ENCODE measurements around the gene UNC5C.

The UNC5C gene

DNA sequence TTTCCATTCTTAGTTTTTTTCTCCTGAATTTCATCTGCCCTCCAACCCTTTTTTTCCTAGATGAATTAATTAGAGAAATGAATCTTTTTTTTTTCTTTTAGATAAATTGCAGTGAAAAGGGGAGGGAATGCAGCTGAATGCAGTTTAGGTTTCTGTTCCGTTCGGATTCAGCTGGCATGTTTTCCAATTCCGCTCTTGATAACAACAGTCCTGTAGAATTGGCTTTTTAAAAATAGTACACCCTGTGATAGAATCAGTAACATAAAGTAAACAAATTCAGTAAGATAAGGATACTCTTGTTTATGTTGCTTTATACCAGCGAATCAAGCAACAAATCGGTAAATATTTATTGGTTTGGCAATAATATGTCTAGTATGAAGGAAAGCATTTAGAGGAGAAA lies 103.5 kb downstream of the UNC5C start:
- Histone ChIP-seq H2BK12ac (ENCODE audit: low read length) (no peak overlapping the region), H3K4me1 (ENCODE audit: control insufficient read depth in 1 of 2, insufficient read depth in 2 of 2, low read length in 2 of 2) (no peaks in the 10 kb centered on the region), H3K4ac (ENCODE audit: low read depth, low read length) (no peak overlapping the region), H3K36me3 (ENCODE audit: control insufficient read depth in 1 of 2, insufficient read depth in 2 of 2, low read length in 2 of 2) (peaks cover 2 to 4% of the 10 kb centered on the region in 2 experiments), H2BK120ac (ENCODE audit: insufficient read depth, low read length, poor library complexity) (no peak overlapping the region), H3K79me2 (ENCODE audit: control insufficient read depth, insufficient read depth, low read length, poor library complexity) (no peaks in the 10 kb centered on the region), H3K18ac (ENCODE audit: low read length) (no peak overlapping the region), H2BK5ac (ENCODE audit: low read depth, low read length, poor library complexity) (no peak overlapping the region), H3K27me3 (ENCODE audit: insufficient read depth, low read length) (no peaks in the 10 kb centered on the region), H4K91ac (ENCODE audit: low read depth, low read length) (no peak overlapping the region), H2AK5ac (ENCODE audit: low read length) (no peak overlapping the region), H3K4me2 (ENCODE audit: low read length) (no peak overlapping the region), H3K23ac (ENCODE audit: low read length) (no peak overlapping the region), H3K9me3 (ENCODE audit: insufficient read depth, low read depth, low read length) (no peaks in the 10 kb centered on the region), H3K9ac (ENCODE audit: low read length) (no peak overlapping the region), H3K79me1 (ENCODE audit: low read length) (no peaks in the 10 kb centered on the region), H3K14ac (ENCODE audit: low read length) (no peak overlapping the region), H2AFZ (ENCODE audit: insufficient read depth, low read length, poor library complexity) (no peak overlapping the region), H3K4me3 (ENCODE audit: low read depth, low read length) (no peak overlapping the region), H4K8ac (ENCODE audit: low read depth, low read length) (no peak overlapping the region), H3K27ac (ENCODE audit: low read depth, low read length) (no peak overlapping the region), H4K12ac (ENCODE audit: low read depth, low read length) (no peak overlapping the region)
- no CpG with 5 or more reads among the region's 5 CpGs for WGBS (ENCODE audit: extremely low coverage, insufficient coverage, insufficient read length)
- no peak for DNase-seq

DNA sequence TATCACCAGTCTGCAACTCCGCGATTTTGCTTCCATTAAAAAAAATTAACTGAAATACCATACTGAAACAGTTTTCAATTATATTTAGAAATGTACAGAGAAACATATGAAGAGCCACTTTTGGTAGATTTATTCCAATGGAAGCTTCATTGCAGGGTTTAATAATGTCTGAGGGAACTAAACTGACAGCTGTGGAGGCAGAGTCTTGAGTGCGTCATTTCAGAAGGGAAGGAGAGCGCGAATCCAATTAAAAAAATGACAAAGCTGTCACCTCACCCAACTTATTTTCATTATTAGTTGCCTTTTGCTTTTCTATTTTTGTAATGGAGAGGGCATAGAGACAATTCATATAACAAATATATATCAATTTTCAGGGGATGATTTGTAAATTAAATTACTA lies 104.0 kb downstream of the UNC5C start:
- no peak overlapping the region for H3K14ac ChIP-seq (ENCODE audit: low read length)

DNA sequence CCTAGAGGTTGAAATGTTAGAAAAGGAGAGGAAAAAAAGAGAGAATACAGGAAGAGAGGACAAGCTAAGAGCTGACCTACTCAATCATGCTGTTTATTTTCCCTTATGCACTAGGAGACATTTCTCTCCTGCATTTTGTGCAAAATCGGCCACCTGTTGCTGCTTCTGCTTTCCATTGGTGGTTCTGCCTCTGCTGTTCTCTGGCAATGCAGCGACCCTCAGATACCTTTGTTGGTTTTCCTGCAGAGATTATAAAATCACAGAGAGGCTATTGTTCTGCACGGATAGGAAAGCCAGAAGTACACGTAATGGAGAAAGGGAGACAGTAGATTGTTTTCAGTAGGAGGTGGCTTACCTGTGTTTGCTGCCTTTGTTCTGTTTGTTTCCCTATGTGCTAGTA lies 108.9 kb downstream of the UNC5C start:
- no peaks in the 10 kb centered on the region for H3K4me1 ChIP-seq (ENCODE audit: control insufficient read depth in 1 of 2, insufficient read depth in 2 of 2, low read length in 2 of 2)
- peaks cover 0 to 2% of the 10 kb centered on the region in 2 experiments for H3K36me3 ChIP-seq (ENCODE audit: control insufficient read depth in 1 of 2, insufficient read depth in 2 of 2, low read length in 2 of 2)
- no peak overlapping the region for H2AK5ac ChIP-seq (ENCODE audit: low read length)
- H4K8ac ChIP-seq (ENCODE audit: low read depth, low read length): no peak overlapping the region
- no peak overlapping the region for H2BK5ac ChIP-seq (ENCODE audit: low read depth, low read length, poor library complexity)
- H3K27me3 ChIP-seq (ENCODE audit: insufficient read depth, low read length): no peaks in the 10 kb centered on the region
- no peak overlapping the region for H2BK120ac ChIP-seq (ENCODE audit: insufficient read depth, low read length, poor library complexity)
- H3K4me3 ChIP-seq (ENCODE audit: low read depth, low read length): no peak overlapping the region
- no peak overlapping the region for H2AFZ ChIP-seq (ENCODE audit: insufficient read depth, low read length, poor library complexity)
- no peak overlapping the region for H3K9ac ChIP-seq (ENCODE audit: low read length)
- no peak overlapping the region for H3K4ac ChIP-seq (ENCODE audit: low read depth, low read length)
- H3K18ac ChIP-seq (ENCODE audit: low read length): no peak overlapping the region
- DNase-seq: no peak
- no peaks in the 10 kb centered on the region for H3K79me2 ChIP-seq (ENCODE audit: control insufficient read depth, insufficient read depth, low read length, poor library complexity)
- no peak overlapping the region for H3K27ac ChIP-seq (ENCODE audit: low read depth, low read length)
- H3K4me2 ChIP-seq (ENCODE audit: low read length): no peak overlapping the region
- no peaks in the 10 kb centered on the region for H3K79me1 ChIP-seq (ENCODE audit: low read length)
- H4K12ac ChIP-seq (ENCODE audit: low read depth, low read length): no peak overlapping the region
- H3K9me3 ChIP-seq (ENCODE audit: insufficient read depth, low read depth, low read length): no peaks in the 10 kb centered on the region
- no peak overlapping the region for H2BK12ac ChIP-seq (ENCODE audit: low read length)
- WGBS (ENCODE audit: extremely low coverage, insufficient coverage, insufficient read length): no CpG with 5 or more reads among the region's 4 CpGs
- H3K14ac ChIP-seq (ENCODE audit: low read length): no peak overlapping the region
- no peak overlapping the region for H3K23ac ChIP-seq (ENCODE audit: low read length)
- H4K91ac ChIP-seq (ENCODE audit: low read depth, low read length): no peak overlapping the region

More for the DNA sequence above, 104.0 kb downstream of the UNC5C start:
- Histone ChIP-seq H3K9me3 (ENCODE audit: insufficient read depth, low read depth, low read length) (no peaks in the 10 kb centered on the region), H3K18ac (ENCODE audit: low read length) (no peak overlapping the region), H3K27me3 (ENCODE audit: insufficient read depth, low read length) (no peaks in the 10 kb centered on the region), H3K4ac (ENCODE audit: low read depth, low read length) (no peak overlapping the region), H2AFZ (ENCODE audit: insufficient read depth, low read length, poor library complexity) (no peak overlapping the region), H4K12ac (ENCODE audit: low read depth, low read length) (no peak overlapping the region), H3K36me3 (ENCODE audit: control insufficient read depth in 1 of 2, insufficient read depth in 2 of 2, low read length in 2 of 2) (peaks cover 2% of the 10 kb centered on the region in 2 experiments), H3K79me2 (ENCODE audit: control insufficient read depth, insufficient read depth, low read length, poor library complexity) (no peaks in the 10 kb centered on the region), H3K27ac (ENCODE audit: low read depth, low read length) (no peak overlapping the region), H3K9ac (ENCODE audit: low read length) (no peak overlapping the region), H2BK5ac (ENCODE audit: low read depth, low read length, poor library complexity) (no peak overlapping the region), H2BK12ac (ENCODE audit: low read length) (no peak overlapping the region), H2BK120ac (ENCODE audit: insufficient read depth, low read length, poor library complexity) (no peak overlapping the region), H3K4me2 (ENCODE audit: low read length) (no peak overlapping the region), H4K8ac (ENCODE audit: low read depth, low read length) (no peak overlapping the region), H3K79me1 (ENCODE audit: low read length) (no peaks in the 10 kb centered on the region), H4K91ac (ENCODE audit: low read depth, low read length) (no peak overlapping the region), H3K4me3 (ENCODE audit: low read depth, low read length) (no peak overlapping the region), H2AK5ac (ENCODE audit: low read length) (no peak overlapping the region), H3K4me1 (ENCODE audit: control insufficient read depth in 1 of 2, insufficient read depth in 2 of 2, low read length in 2 of 2) (no peaks in the 10 kb centered on the region), H3K23ac (ENCODE audit: low read length) (no peak overlapping the region)
- DNase-seq: no peak
- WGBS (ENCODE audit: extremely low coverage, insufficient coverage, insufficient read length): no CpG with 5 or more reads among the region's 5 CpGs

DNA sequence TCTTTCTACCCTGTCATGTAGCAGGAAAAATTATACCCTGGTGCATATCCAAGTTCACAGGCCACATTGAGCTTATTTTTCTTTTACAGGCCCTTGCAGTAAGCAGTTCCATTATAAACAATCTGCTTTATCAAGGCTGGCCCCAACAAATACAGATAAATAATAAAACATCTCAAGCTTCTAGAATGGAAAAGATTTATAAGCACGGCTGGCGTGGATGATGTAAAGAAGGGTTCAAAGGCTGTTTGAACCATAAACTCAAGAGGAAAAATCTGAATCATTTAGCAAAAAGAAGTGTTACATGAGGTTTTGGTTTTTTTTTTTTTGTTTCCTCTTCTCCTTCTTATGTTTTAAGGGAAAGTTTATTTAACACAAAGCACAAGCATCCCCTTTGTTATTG lies 109.7 kb downstream of the UNC5C start:
- Histone ChIP-seq H2BK120ac (ENCODE audit: insufficient read depth, low read length, poor library complexity) (no peak overlapping the region), H3K4me2 (ENCODE audit: low read length) (no peak overlapping the region), H3K9ac (ENCODE audit: low read length) (no peak overlapping the region), H3K4me3 (ENCODE audit: low read depth, low read length) (no peak overlapping the region), H3K27ac (ENCODE audit: low read depth, low read length) (no peak overlapping the region), H4K12ac (ENCODE audit: low read depth, low read length) (no peak overlapping the region), H3K23ac (ENCODE audit: low read length) (no peak overlapping the region), H3K9me3 (ENCODE audit: insufficient read depth, low read depth, low read length) (no peaks in the 10 kb centered on the region), H3K36me3 (ENCODE audit: control insufficient read depth in 1 of 2, insufficient read depth in 2 of 2, low read length in 2 of 2) (peaks cover 0 to 2% of the 10 kb centered on the region in 2 experiments), H3K14ac (ENCODE audit: low read length) (no peak overlapping the region), H2BK5ac (ENCODE audit: low read depth, low read length, poor library complexity) (no peak overlapping the region), H2AFZ (ENCODE audit: insufficient read depth, low read length, poor library complexity) (no peak overlapping the region), H3K79me1 (ENCODE audit: low read length) (no peaks in the 10 kb centered on the region), H4K91ac (ENCODE audit: low read depth, low read length) (no peak overlapping the region), H2AK5ac (ENCODE audit: low read length) (no peak overlapping the region), H3K79me2 (ENCODE audit: control insufficient read depth, insufficient read depth, low read length, poor library complexity) (no peaks in the 10 kb centered on the region), H3K4me1 (ENCODE audit: control insufficient read depth in 1 of 2, insufficient read depth in 2 of 2, low read length in 2 of 2) (no peaks in the 10 kb centered on the region), H2BK12ac (ENCODE audit: low read length) (no peak overlapping the region), H4K8ac (ENCODE audit: low read depth, low read length) (no peak overlapping the region), H3K27me3 (ENCODE audit: insufficient read depth, low read length) (no peaks in the 10 kb centered on the region), H3K4ac (ENCODE audit: low read depth, low read length) (no peak overlapping the region), H3K18ac (ENCODE audit: low read length) (no peak overlapping the region)
- no CpG with 5 or more reads among the region's 2 CpGs for WGBS (ENCODE audit: extremely low coverage, insufficient coverage, insufficient read length)
- no peak for DNase-seq
